Hepatocyte (in vitro differentiated cells): Measurements from ENCODE around the gene CHN1. TPM values are rescaled to one million over a fixed set of nuclear protein-coding genes. Genes with fewer than 3 reads are reported as not detected.
A peak's percentile ranks its signal among the peaks of the same experiment; 100 is the strongest.

Source experiments
- DNase-seq: peaks from one replicate; pipeline ENCODE4 v3.0.0-alpha.2; 2016; ENCODE audit warnings: low spot score
- H2AFZ ChIP-seq: fragments of 200-600 bp; sonication (generic); 2 replicates; pipeline ENCODE4 v1.6.0; 2016; ENCODE audit warnings: antibody characterized with exemption, mild to moderate bottlenecking
- H3K27ac ChIP-seq: fragments of 200-600 bp; sonication (generic); 2 replicates; pipeline ENCODE4 v1.5.1; 2016; ENCODE audit warnings: mild to moderate bottlenecking
- H3K27me3 ChIP-seq: fragments of 200-600 bp; sonication (generic); 2 replicates; pipeline ENCODE4 v1.6.1; 2016
- H3K36me3 ChIP-seq: fragments of 200-600 bp; sonication (generic); replicated peaks from 2 replicates; pipeline ENCODE4 v1.5.1; 2016; ENCODE audit warnings: low read depth; ENCODE audit not compliant: insufficient read depth
- H3K4me1 ChIP-seq: fragments of 200-600 bp; sonication (generic); 2 replicates; pipeline ENCODE4 v1.5.1; 2016; ENCODE audit warnings: mild to moderate bottlenecking, moderate library complexity; ENCODE audit not compliant: insufficient read depth
- H3K4me2 ChIP-seq: fragments of 200-600 bp; sonication (generic); 2 replicates; pipeline ENCODE4 v1.6.0; 2016
- H3K4me3 ChIP-seq: fragments of 200-600 bp; sonication (generic); 2 replicates; pipeline ENCODE4 v1.5.1; 2016; ENCODE audit warnings: mild to moderate bottlenecking
- H3K79me2 ChIP-seq: fragments of 200-600 bp; sonication (generic); 2 replicates; pipeline ENCODE4 v1.6.0; 2017; ENCODE audit warnings: mild to moderate bottlenecking
- H3K9me2 ChIP-seq: fragments of 200-600 bp; sonication (generic); replicated peaks from 2 replicates; pipeline ENCODE4 v1.6.0; 2017; ENCODE audit warnings: mild to moderate bottlenecking; ENCODE audit not compliant: insufficient read depth
- H3K9me3 ChIP-seq: fragments of 200-600 bp; sonication (generic); 2 replicates; pipeline ENCODE4 v1.5.1; 2016; ENCODE audit warnings: low read depth, mild to moderate bottlenecking
- H4K20me1 ChIP-seq: fragments of 200-600 bp; sonication (generic); 2 replicates; pipeline ENCODE4 v1.6.0; 2016; ENCODE audit warnings: mild to moderate bottlenecking; ENCODE audit not compliant: insufficient read depth, poor library complexity, severe bottlenecking
- CTCF ChIP-seq: fragments of 200-600 bp; sonication (generic); IDR thresholded peaks from 2 replicates; pipeline ENCODE4 v1.5.1; 2016; ENCODE audit warnings: antibody characterized with exemption, mild to moderate bottlenecking; ENCODE audit not compliant: poor library complexity
- EZH2 ChIP-seq: fragments of 200-600 bp; sonication (generic); IDR thresholded peaks from 2 replicates; pipeline ENCODE4 v1.6.1; 2016; ENCODE audit warnings: antibody characterized with exemption, mild to moderate bottlenecking, borderline replicate concordance
- EZH2phosphoT487 ChIP-seq: fragments of 200-600 bp; sonication (generic); IDR thresholded peaks from one replicate; pipeline ENCODE4 v1.6.1; 2018; ENCODE audit warnings: antibody characterized with exemption, mild to moderate bottlenecking, low read depth, moderate library complexity; ENCODE audit not compliant: unreplicated experiment, severe bottlenecking
- WGBS: methylation state at CpG from one replicate; pipeline ENCODE4 v1.1.6; 2016; ENCODE audit warnings: low lambda C conversion rate; ENCODE audit errors: missing lambda C conversion rate; 5-methylcytosine and 5-hydroxymethylcytosine counted together
- polyA plus RNA-seq: library from polyadenylated mRNA; unstranded; fragments of >200 nt; fragmentation: Nextera tagmentation; extraction: Ambion mirVana; gene quantifications from 2 replicates; pipeline ENCODE4 v1.2.1, GENCODE V29; 2016
- total RNA-seq: library from RNA; depleted of rRNA; stranded (reverse); fragments of >200 nt; gene quantifications from 2 replicates; pipeline ENCODE4 v1.2.3, GENCODE V29; 2014

Gene CHN1
- total and polyA plus RNA-seq, 2 experiments from 2014 or later: 19.2 to 23.0 TPM

- DNase-seq: peak; percentile 53
- WGBS: 44% methylated on average over 8 of the region's 8 CpGs
- Histone ChIP-seq H3K4me3 (peak overlapping the region; percentile 27), H2AFZ (peak overlapping the region; percentile 9), H3K27me3 (no peaks in the 10 kb centered on the region), H3K79me2 (peaks cover 10% of the 10 kb centered on the region), H3K36me3 (no peaks in the 10 kb centered on the region), H3K27ac (peak overlapping the region; percentile 12), H3K9me3 (no peaks in the 10 kb centered on the region), H3K4me2 (peak overlapping the region; percentile 69), H3K4me1 (no peaks in the 10 kb centered on the region), H3K9me2 (no peaks in the 10 kb centered on the region), H4K20me1 (no peaks in the 10 kb centered on the region)
- TF ChIP-seq EZH2: no peak
- TF ChIP-seq CTCF: no peak
Measured at GRCh38 chr2:174846941-174847938, 157.9 kb downstream of the CHN1 start.

- TF ChIP-seq EZH2: no peak
- TF ChIP-seq EZH2phosphoT487: no peak
- TF ChIP-seq CTCF: no peak
- H3K4me3 ChIP-seq: peak overlapping the region; percentile 27
Measured at GRCh38 chr2:174846218-174846617, 159.0 kb downstream of the CHN1 start.

GRCh38 chr2:174844295-174844708, 160.9 kb downstream of the CHN1 start:
- TF ChIP-seq CTCF: no peak
- TF ChIP-seq EZH2: no peak
- no peak for TF ChIP-seq EZH2phosphoT487
- no peak for DNase-seq
- H3K9me2 ChIP-seq: no peaks in the 10 kb centered on the region
- H3K27ac ChIP-seq: no peak overlapping the region
- H3K36me3 ChIP-seq: no peaks in the 10 kb centered on the region
- H3K4me3 ChIP-seq: no peak overlapping the region
- H3K4me1 ChIP-seq: no peaks in the 10 kb centered on the region
- H3K27me3 ChIP-seq: no peaks in the 10 kb centered on the region
- H3K9me3 ChIP-seq: no peaks in the 10 kb centered on the region
- H2AFZ ChIP-seq: no peak overlapping the region
- peaks cover 17% of the 10 kb centered on the region for H3K79me2 ChIP-seq
- peak overlapping the region; percentile 25 for H3K4me2 ChIP-seq
- no peaks in the 10 kb centered on the region for H4K20me1 ChIP-seq
- WGBS: 89% methylated on average over 6 of the region's 6 CpGs

More at GRCh38 chr2:174846218-174846617, 159.0 kb downstream of the CHN1 start:
- 70% methylated on average over 1 of the region's 1 CpG for WGBS
- H3K79me2 ChIP-seq: peaks cover 17% of the 10 kb centered on the region
- no peaks in the 10 kb centered on the region for H4K20me1 ChIP-seq
- no peak overlapping the region for H2AFZ ChIP-seq
- no peaks in the 10 kb centered on the region for H3K27me3 ChIP-seq
- H3K4me2 ChIP-seq: peak overlapping the region; percentile 69
- peak overlapping the region; percentile 12 for H3K27ac ChIP-seq
- H3K4me1 ChIP-seq: no peaks in the 10 kb centered on the region
- no peak for DNase-seq
- H3K9me3 ChIP-seq: no peaks in the 10 kb centered on the region
- H3K9me2 ChIP-seq: no peaks in the 10 kb centered on the region
- no peaks in the 10 kb centered on the region for H3K36me3 ChIP-seq
